NCI-H2171 (cell line): ENCODE data around the gene TATDN2.

Experiments
- DNase-seq: peaks from one replicate; lab custom pipeline; 2025; lab: John Stamatoyannopoulos, UW

TATDN2 gene, protein sequence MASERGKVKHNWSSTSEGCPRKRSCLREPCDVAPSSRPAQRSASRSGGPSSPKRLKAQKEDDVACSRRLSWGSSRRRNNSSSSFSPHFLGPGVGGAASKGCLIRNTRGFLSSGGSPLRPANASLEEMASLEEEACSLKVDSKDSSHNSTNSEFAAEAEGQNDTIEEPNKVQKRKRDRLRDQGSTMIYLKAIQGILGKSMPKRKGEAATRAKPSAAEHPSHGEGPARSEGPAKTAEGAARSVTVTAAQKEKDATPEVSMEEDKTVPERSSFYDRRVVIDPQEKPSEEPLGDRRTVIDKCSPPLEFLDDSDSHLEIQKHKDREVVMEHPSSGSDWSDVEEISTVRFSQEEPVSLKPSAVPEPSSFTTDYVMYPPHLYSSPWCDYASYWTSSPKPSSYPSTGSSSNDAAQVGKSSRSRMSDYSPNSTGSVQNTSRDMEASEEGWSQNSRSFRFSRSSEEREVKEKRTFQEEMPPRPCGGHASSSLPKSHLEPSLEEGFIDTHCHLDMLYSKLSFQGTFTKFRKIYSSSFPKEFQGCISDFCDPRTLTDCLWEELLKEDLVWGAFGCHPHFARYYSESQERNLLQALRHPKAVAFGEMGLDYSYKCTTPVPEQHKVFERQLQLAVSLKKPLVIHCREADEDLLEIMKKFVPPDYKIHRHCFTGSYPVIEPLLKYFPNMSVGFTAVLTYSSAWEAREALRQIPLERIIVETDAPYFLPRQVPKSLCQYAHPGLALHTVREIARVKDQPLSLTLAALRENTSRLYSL

DNA sequence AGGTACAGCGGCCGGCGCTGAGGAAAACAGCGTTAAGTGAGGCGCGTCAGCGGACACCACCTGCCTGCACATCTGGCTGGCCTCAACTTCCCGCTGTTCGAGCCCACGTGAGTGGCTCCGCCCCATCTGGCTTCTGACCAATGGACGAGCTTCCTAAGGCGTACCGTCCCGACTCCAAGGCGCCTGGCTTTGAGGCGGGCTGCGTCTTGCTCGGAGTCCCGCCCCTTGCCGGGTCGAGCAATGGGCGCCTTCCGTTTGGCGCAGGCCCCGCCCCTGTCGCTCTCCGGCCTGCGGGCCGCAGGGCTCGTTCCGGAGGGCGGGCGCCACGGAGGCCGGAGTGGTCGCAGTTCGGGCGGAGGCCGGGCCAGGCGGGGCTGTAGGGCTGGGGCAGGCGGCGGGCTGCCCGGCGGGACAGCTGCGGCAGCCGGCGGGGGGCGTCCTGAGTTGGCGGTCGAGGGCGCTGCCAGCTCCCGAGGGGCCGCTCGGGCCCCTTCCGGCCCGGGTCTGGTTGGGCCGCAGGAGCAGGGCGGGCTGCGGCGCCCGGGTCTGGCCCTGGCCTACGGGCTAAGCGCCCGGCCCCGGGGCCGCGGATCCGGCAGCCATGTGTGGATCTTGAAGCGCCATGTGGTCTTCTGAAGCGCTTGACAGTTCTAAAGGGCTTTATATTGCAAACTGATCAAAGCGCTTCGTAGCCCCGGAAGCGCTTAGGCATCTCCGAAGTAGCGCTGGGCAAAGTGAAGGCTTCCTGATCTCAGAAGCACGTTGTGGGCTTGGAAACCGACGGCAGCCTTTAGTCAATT is at the start of gene TATDN2:
Gene TATDN2 (plus strand): TSS at position 276 of the 800 bp plus-strand sequence. CDS start 742 bp downstream, outside the sequence.
- DNase-seq, result peak; percentile 87

DNA sequence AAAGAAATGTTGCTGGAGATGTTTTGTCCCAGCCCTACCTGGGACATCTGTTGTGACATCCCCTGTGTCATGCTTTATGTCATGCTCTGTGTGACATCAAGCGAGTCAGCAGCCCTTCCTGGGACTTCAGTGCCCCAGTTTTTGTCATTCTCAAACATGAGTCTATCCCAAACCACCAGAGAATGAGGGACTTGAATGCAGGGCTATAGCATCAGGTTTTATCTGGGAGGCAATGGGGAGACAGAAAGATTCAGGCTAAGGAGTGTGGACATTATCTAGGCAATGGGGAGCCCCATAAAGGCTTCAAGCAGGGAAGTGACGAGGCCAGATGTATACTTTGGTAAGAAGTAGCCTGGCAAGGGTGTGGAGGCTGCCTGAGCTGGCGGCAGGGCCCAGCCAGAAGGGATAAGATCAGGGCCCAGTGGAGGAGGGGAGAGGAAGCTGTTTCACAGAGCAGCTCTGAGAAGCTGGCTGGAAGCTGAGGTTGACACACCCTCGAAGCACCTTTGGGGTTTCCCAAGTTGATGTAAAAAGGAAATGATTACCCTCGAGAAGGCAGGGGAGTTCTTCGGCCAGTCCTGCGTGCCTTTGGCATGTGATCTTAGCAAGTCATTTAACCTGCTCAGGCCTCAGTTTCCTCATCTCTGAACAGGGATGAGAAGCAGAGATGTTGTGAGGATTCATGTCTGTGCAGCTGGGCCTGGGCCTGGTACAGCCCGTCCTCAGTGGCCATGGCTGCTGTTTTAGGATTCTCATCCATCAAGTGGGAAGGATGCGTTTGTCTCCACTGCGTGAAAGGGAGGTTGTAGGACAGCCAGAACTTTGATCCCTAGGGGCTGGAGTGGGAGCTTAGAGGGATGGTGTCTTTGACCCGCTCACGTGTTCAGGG is 49.3 kb upstream of the TATDN2 start:
- no peak for DNase-seq

DNA sequence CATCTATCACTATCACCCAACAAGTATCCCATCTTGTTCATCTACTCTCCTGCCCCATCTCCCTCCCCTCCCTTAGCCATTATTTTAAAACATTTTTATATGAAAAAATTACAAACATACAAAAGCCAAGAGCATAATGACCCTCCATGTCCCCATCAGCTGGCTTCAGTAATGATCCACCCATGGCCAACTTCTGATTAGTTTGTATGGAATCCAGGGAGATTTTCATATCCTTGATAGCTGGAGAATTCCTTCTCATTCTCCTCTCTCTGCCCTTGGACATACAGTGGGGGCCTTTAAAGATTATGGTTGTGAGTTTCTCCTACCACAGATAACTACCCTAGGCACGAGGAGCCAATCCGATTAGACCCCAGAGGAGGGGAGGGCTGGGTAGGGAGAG is 43.3 kb upstream of the TATDN2 start:
- no peak for DNase-seq

DNA sequence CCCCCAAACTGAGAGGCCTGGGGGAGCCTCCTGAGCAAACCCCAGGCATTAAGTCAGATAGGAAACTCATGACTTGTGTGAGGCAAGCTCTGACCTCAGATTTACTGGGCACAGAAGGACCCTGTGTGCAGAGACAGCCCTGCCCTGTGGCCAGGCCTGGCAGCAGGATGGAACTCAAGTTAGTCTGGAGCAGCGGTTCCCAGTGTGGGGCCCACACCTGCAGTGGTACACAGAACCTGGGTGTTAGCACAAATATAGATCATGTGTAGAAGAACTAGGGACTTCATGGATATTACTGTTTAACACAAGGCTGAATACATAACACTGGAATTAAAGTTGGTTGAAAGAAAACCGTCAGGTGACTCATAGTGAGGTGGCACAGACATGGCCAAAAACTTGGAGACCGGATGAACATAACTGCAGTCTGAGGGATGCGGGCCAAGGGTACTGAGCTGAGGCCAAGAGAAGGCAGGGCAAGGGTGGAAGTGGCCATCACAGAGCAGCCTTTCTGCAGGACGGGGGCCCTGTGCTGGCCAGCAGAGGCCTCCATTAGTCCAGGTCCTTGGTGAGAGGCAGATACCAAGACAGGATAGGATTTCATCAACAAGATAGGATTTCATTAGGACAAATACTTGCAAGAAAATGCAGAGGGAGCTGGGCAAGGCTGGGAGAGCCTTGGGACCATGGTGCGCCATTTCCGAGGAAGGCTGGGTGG is 42.7 kb upstream of the TATDN2 start:
- DNase-seq, result no peak

DNA sequence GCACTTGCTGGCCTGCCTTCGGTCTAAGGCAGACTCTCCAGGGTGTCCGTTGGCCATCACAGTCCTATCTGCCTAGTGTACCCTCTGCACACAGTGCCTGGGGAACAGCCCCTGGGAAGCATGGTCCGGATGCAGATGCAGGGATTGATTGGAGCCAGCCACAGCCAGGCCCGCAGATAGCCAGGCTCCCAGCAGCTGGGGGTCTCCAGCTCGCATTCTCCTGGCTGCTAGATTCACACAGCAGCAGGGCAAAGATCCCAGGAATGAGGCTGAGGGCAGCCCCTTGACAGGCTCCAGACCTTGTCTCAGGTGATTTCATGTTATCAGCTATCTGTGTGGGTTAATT is 42.1 kb upstream of the TATDN2 start:
- DNase-seq, result no peak

DNA sequence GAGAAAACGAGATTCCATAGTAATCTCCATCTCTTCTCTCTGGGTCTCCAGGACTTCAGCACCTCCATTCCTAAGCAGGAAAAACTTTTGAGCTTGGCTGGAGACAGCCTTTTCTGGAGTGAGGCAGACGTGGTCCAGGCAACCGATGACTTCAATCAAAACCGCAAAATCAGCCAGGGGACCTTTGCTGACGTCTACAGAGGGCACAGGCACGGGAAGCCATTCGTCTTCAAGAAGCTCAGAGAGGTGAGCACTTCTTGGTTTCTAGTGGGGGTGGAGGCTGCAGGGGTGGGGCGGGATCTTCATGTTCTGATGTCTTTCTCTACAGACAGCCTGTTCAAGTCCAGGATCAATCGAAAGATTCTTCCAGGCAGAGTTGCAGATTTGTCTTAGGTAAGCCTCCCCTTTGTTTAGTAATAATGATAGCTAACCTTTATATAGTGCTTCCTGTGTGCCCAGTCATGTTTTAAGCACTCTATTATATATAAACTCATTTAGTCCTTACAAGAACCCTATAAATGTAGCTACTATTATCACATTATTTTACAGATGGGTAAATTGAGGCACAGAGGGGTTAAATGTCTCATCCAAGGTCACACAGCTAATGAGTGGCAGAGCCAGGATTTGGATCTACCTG is 35.0 kb upstream of the TATDN2 start:
- DNase-seq, result no peak

DNA sequence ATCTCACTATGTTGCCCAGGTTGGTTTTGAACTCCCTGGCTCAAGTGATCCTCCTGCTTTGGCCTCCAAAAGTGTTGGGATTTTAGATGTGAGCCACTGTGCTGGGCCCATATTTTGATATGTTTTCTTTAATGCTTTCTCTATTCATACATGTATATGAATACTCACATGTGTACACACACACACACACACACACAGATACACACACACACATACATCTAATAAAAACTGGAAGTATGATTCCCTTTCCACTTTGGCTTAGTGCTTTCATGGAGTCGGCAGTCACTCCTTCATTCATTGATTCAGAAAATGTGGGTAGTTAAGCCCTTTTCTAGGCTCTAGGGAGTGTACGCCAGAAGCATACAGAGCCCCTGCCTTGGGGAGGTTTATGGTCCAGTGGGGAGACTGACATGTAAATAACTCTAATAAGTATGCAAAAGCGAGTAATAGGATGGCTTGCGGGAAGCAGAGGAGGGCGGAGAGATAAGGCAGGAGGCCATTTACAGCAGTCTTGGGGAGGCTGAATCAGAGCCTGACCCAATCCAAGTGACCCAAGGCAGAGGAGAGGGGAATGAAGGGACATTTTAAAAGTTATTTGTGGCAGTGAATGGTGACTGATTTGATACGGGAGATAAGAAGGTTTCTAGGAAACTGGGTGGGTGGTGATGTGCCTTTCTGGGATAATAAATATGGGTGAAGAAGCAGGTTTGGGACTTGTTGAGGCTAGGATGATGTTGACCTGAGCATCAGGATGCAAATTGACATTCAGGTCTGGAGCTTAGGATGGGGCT is 32.5 kb upstream of the TATDN2 start:
- DNase-seq, result no peak

DNA sequence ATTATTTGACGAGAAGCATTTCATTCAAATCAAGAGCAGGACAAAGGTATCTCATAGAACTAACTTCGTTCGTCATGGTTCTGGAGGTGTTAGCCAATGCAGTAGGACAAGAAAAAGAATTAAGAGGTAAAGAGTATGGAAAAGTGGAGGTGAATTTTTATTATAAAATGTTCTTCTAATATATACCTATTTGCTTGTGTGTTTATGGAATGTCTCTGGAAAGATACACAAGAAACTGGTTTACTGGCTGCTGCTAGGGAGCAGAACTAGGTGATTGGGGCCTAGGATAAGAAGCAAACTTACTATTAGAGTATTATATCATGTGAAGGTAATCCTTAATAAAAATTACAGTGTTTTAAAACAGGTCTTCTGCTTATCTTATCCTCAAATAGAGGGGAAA is 30.9 kb upstream of the TATDN2 start:
- no peak for DNase-seq

DNA sequence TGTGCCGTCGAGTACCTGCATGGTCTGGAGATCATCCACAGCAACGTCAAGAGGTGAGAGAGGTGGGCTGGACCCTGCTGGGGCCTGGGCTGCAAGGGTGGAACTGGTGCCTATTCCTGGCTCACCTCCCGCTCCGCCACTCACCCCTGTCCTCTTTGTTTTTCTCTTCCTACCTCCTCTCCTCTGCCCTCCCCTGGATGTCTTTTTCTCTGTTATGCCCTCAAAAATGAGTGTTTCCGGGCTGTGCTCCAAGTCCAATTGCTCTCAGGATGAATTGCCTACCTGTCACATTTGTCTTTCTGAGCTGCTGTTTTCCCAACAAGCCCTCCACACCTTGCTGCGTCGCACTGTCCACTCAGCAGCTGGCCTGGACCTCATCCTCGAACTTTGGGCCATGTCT is 28.5 kb upstream of the TATDN2 start:
- no peak for DNase-seq

DNA sequence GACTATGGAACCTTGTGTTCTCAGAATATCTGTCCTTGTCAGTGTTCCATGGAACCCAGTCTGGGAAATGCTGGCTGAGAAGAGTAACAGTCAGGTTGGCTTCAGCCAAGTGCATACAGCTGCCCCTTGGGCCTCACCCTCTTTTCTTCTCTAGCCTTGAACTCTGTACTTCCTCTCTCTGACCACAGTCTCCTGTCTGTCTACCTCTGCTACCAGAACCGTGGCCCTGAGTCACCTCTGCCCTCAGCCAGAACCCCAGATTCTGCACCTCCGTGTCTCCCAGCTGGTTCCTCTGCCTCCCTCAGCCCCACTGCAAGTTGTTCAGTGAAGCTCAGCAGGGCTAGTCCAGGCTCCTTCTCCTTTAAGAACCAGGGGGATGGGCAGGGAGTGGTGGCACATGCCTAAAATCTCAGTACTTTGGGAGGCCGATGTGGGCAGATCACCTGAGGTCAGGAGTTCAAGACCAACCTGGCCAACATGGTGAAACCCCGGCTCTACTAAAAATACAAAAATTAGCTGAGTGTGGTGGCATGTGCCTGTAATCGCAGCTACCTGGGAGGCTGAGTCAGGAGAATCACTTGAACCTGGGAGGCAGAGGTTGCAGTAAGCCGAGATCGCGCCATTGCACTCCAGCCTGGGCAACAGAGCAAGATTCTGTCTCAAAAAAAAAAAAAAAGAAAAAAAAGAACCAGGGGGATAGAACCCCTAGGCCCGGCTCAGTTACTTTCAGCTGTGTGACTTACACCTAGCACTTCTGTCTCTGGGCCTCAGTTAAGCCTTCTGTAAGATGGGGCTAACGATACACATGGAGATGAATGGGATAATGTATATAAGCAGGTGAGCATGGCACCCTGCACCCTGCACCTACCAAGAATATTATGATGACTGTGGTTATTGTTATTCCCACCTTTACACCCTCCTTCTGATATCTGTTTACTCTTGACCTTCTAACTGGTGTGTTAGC is 24.3 kb upstream of the TATDN2 start:
- no peak for DNase-seq

DNA sequence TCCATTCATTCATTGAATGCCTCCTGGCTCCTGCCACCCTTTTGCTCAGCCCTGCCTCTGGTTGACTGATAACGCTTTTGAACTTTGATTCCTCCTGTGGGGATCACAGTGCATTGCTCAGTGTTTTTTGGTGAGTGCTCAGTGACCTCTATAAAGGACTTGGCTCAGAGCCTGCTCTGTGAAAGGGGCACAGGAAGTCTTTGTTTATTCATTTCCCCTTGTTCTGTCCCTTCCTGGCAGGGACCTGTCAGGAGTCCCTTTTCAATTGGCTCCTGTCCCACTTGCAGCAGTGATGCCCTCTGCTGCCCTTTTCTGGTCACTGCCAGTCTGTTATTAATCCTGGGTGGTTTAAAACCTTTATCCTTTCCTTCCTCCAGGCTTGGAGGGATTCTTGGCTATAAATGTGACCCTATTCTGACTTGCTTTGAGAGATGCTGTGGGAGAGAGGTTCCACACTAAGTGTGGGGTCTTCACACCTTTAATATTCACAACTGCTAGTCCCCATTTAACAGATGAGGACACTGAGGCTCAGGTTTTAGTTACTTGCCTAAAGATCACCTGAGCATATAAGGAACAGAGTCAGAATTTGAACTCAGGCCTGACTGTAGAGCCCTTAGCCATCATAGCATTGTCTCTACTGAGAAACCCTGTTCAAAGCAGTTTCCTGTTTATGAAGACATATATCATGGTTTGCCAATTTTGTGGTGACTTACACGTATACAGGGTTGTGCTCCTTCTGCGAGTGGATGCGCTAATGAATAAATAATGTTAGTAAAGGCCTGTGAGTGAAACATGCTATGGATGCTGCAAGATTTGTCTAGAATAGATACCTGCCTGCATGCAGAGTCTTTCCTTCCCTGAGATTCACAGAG is 23.2 kb upstream of the TATDN2 start:
- no peak for DNase-seq

DNA sequence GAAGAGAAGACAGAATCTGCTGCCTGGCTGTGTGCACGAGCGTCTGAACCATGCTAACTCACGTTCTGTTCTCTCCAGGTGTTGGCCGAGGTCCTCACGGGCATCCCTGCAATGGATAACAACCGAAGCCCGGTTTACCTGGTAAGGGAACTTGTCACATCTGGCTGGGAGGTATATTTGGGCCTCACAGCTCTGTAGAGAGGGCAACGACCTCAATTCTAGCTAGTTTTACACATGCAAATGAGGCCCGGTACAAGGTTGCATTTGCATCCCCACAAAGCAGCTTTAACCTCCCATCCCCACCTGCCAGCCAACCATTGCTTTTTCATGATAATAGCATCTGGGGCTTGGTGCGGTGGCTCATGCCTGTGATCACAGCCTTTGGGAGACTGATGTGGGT is 22.0 kb upstream of the TATDN2 start:
- DNase-seq, result no peak

DNA sequence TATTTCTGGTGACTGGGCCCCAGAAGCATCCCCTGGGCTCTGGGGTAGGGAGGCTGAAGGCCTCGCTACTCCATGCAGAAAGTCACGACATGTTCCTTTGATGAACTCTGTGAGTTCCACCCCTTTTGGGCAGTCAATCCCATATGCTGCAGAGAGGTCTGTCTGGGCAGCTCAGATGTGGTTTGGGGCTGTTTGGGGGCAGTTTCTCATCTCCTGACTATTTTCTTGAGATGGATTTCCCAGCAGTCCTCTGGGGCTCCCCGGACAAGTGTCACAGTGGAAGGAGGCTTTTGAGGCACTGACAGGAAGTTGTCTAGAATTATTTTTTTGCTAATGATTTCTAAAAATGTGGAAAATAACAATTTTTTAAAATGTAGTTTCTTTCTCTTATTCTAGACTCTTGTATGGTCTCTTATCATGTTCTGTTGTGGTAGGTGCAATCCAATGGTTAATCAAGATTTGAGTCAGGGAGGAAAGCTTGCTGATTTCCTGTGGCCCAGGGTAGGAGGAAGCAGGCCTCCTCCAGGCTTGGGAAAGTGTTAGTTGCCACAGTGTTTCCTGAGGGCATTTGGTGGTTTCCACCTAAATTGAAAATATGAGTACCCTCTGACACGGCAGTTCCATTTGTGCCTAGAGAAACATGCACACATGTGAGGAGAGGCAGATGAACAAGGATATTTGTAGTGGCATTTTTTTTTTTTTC is 19.9 kb upstream of the TATDN2 start:
- DNase-seq, result no peak

DNA sequence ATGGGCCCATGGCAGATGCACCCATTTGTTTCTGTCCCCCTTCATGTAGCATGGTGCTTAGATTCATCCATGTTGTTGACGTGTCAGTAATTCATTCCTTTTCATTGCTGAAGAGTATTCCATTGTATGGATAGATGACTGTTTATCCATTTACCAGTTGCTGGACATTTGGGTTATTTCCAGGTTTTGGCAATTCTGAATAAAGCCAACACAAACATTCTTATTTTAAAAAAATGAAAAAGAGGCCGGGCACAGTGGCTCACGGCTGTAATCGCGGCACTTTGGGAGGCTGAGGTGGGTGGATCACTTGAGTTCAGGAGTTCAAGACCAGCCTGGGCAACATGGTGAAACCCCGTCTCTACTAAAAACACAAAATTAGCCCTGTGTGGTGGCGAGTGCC is 18.7 kb upstream of the TATDN2 start:
- DNase-seq, result no peak

DNA sequence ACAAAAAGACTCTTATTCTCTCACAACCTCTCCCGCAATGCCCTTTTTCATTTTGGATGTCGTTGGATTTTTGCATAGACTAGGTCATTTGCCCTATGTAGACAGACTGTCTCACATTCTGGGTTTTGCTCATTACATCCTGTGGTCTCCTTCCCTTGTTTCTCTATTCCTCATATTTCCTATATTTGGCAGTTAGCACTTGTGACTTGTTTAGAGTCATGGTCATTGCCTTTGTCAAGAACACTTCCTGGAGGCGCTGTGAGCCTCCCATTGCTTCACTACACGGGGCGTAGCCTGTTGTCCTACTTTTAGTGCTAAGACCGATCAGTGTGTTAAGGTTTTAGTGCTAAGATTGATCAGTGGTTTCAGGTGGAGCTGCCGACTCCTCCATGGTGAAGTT is 16.1 kb upstream of the TATDN2 start:
- no peak for DNase-seq

DNA sequence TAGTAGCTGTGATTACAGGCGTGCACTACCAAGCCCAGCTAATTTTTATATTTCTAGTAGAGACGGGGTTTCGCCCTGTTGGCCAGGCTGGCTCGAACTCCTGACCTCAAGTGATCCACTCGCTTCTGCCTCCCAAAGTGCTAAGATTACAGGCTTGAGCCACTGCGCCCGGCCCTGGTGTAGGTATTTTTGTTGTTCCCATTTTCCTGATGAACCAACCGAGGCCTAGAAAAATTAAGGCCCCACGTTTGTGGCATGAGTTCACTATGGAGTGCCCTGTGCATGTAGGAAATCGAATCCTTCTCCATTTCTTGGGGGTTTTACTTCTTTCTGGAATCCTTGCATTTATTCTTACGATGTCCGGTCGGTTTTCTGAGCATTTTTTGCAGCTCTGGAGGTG is 14.3 kb upstream of the TATDN2 start:
- DNase-seq, result no peak
